GM21825 (cell line): ENCODE results near the gene MRPS22.

Experiments
- ATAC-seq: cut with Tn5 transposase; IDR thresholded peaks from one replicate; pipeline ENCODE4 v1.9.1; 2021; ENCODE audit warnings: mild to moderate bottlenecking, moderate library complexity; ENCODE audit not compliant: unreplicated experiment

The MRPS22 gene

GRCh38 chr3:139343895-139344856 lies at the start of gene MRPS22:
Gene MRPS22, plus strand, starts transcription at chr3:139344020. Its CDS starts 7 bp downstream, at chr3:139344027.
- peak; percentile 97 for ATAC-seq

- ATAC-seq: no peak
Observed at GRCh38 chr3:139295040-139295439, 48.8 kb upstream of the MRPS22 start.

DNA sequence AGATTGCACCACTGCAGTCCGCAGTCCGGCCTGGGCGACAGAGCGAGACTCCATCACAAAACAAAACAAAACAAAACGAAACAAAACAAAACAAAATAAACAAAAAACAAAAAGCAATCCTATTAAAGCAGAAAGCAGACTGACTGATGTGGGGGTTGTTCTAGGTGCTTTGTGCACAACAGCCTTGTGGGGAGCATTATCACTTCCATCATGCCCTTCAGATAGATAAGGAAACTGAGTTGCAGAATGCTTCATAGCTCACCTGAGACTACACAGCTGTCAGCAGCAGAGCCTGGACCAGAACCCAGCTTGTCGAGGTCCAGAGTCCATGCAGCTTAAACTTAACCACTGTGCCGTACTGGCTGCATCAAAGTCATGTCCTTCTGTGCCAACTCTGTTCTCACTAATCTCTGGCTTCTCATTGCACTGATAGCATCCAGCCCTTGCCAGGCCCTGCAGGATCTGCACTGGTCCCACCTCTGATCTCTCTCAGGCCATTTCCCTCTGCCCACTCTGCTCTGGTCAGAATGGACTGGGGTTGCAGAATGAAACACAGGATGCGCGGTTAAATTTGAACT lies 47.6 kb upstream of the MRPS22 start:
- ATAC-seq: no peak

DNA sequence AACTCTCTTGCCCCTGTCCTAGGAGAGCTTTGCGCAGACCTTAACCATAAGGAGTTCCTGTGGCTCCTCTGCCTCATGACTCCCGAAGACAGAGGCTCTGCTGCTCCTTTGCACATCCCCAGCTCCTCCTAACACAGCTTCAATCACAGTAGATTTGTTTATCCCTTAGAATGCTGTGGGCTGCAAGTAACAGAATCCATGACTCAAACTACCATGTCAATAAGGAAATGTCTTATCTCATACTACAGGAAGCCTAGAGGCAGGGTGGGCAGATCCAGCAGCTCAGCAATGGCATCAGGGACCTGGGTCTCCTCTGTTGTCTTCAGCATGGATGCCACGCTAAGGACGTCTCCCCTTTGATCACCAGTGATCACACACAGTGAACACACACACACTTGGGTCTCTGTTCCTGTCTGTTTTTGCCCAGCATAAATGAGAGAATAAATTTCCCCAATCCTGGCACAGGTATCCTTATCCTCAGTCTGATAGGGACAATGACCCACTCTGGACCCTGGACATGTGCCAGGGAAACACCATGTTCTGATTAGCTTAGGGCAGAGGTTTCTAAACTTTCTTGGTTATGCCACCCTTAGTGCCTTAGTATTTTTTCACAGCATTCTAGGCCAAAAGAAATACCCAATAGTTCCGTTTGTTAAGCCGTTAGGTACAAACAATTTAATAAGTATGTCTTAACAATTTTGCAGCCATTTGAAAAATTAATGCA lies 46.1 kb upstream of the MRPS22 start:
- no peak for ATAC-seq

GRCh38 chr3:139299261-139300132 lies 44.3 kb upstream of the MRPS22 start:
- ATAC-seq: no peak

DNA sequence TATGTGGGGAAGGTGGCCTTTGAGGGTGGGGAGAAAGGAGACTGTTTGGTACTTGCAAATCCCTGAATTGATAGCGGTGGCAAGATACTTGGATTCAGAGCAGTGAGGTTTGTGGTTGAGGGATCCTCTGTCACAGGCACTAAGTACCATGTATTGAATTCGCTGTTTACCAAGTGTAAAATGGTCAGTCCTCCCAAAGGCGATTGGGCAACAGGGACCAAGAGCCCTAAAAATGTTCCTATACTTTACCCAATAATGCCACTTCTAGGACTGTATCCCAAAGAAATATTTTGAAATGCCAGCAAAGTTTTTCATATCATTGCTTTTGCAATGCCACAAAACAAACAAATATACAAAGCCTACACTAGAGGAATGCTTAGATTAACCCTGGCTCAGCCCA lies 43.4 kb upstream of the MRPS22 start:
- ATAC-seq: no peak

DNA sequence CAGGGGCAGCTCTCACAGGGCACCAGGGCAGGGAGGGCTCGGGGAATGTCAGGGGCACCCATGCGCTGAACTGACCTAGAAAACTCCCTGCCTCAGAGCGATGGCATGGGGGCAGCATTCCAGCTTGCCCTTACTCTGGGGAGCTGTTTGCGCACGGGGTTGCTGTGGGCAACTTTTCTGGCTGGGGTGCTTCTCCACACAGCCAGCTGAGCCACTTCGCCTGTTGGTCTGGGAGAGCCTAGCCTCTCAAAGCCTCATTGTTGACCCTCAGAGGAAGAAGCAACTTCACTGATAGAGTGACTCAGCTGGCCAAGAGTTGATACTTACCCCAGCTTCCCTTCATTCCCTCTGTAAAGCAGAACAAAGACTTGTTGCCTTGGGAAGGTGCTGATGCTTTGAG lies 42.6 kb upstream of the MRPS22 start:
- ATAC-seq: no peak

DNA sequence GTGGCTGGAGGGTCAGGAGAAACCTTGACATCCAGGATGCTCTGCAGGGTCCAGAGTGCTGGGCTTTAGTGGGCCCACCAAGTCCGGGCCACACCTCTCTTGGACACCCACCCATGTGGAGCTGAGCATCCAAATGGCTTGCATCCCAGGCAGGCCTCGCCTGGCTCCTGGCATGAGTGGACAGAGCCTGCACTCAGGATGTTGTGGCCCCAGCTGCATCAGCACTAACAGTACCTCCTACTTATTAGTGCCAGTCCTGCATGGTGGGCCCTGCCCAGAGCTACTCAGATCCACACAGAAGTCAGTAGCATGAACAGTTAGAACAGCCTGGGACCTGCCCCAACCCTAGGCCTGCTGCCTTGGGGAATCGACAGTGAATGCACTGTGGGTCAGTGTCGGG lies 42.2 kb upstream of the MRPS22 start:
- ATAC-seq: no peak

DNA sequence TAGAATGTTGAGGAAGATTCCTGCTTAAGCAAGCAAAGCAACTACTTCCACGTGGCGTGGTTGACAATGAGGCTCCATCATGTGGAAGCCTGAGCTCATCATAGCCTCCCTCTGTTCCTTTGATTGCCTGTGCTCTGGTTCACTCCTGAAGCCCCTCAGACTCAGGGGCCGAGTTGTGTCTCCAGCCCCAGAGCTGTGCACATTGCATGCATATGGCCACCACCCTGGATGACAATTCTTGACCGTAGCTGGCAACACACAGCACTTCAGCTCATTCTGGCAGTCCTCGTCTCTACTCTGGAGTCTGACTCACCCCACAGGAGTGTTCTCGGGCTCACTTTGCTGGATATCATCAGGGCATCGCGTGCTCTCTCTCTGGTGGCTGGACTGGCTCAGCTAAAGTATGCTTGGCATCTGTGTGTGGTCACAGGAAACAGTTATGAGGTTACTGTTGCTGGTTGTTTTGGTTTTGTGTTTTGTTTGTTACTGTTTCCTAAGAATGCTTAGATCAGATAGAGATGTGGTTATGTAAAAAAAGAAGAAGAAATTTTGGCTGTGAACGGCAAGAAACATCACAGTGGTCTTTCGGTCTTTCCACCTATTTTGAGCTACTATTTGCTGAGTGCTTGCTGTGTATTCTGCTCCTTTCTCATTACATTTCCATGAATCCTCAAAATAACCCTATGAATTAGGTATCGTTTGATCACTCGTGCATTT lies 41.6 kb upstream of the MRPS22 start:
- no peak for ATAC-seq

- no peak for ATAC-seq
Observed at GRCh38 chr3:139302801-139303113, 41.1 kb upstream of the MRPS22 start.

- ATAC-seq: no peak
Observed at GRCh38 chr3:139303216-139303615, 40.6 kb upstream of the MRPS22 start.

GRCh38 chr3:139304383-139304782 lies 39.4 kb upstream of the MRPS22 start:
- no peak for ATAC-seq

DNA sequence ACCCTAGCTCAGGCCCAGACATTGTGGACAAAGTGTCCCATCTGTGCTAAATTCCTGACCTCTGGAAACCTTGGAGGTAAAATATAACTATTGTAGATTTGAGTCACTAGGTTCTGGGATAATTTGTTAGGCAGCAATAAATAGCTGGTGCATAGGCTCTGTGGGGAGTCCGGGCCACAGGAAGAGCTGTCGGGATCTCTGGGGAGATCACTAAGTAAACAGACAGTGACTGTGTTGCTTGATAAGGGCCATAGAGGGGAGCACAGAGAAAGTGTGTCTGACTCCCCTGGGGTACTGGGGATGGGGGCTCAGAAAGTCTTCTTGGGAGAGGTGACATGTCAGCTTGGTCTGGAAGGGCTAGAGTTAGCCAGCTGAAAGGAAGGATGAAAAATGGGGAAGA lies 37.7 kb upstream of the MRPS22 start:
- ATAC-seq: no peak

GRCh38 chr3:139307072-139307491 lies 36.7 kb upstream of the MRPS22 start:
- ATAC-seq: no peak

DNA sequence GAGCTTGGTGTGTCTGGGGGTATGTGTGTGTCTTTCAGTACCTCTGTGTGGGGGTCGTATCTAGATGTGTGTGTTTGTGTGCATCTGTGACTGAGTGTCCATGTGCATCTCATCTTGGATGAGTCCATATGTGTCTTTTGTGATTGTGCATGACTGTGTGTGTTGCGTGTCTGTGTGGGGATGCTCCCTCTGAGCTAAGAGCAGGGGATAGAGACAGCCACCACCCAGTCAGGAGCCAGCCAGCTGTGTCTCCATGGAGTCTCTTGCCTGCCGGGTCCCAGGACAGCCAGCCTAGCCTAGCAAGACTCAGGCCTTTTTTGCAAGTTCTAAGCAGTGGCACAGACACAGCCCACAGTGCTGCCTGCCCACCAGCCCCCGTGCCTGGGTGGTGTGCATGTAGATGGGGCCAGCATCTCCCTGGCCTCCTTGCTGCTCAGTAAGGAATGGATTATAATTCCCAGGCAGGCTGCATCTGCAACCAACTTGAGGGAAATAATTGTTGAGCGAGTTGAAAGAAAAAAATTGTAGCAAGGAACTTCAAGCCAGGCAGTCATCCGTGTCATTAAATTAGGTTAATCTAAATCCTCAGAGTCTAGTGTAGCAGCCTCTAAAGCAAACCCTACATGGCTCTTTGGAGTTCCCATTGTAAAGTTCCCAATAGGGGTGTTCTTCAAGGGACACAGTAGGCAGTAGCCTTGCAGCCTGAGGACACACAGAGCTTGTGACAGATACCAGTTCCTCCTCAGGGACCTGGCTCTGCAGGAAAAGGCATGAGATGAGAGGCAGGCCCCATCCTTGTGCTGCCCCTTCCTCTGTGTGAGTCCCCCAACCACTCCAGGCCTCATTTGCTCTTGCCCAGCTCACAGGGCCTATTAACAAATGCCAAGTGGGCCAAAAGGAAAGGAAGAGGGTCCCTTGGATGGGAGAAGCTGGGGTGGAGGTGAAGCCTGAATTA lies 35.9 kb upstream of the MRPS22 start:
- ATAC-seq: no peak

DNA sequence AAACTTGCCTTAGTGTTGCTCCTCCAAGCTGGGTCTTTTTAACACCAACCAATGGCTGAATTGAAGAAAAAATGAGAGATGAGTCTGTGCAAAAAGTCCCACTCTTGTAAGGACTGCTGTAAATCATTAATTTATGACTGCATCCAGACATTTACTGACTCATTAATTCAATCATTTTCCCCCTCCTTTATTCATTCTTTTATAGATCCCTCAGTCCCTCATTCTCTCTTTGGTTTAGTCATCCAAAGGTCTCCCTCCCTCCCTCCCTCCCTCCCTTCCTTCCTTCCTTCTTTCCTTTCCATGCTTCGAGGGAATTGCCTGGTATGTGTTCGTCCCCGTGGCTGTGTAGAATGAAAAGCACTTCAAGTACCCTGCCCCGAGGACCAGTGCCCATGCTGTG lies 35.3 kb upstream of the MRPS22 start:
- ATAC-seq: no peak

GRCh38 chr3:139309061-139309591 lies 34.7 kb upstream of the MRPS22 start:
- no peak for ATAC-seq

DNA sequence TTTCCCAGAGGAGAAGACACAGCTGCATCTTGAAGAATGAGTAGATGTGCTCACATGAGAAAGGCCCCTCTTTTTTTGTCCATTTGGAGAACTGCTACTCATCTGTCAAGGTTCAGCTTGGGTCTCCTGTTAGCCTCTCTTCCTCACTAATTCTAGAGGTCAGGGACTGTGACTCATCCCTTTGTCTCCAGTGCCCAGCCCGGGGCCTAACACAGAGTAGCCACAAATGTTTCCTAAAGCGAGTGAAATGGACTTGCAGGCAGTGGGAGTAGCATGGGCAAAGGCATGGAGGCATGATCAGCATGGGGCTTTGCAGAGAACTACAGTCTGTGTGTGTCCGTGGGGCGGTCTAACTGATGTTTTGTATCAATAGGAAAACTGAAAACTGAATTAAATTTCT lies 33.9 kb upstream of the MRPS22 start:
- no peak for ATAC-seq

DNA sequence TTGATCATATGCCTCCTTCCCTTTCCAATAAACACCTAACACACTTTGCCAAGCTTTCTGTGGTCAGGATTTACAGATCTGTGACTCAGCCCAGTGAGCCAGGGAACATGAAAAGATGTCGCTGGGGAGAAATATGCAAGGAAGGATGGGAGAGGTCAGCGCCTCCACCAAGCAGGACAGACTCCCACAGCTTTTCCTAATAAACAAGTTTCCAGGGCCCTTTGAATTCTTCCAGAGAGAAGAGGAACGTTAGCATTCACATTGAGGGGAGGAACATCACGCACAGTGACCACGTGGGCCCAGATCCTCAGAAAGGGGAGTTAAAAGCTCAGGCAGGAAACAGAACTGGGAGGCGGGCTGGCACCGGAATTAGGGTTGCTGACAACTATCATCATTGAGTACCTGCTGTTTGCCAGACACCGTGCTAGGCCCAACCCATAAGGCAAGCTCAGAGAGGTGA lies 33.3 kb upstream of the MRPS22 start:
- ATAC-seq: no peak
